Fibroblast of pulmonary artery (primary cell): ENCODE measurements around the gene ZNF213.
A peak's percentile ranks its signal among the peaks of the same experiment; 100 is the strongest.
"Not testable (repeated sequence)": the region's sequence is repeated elsewhere in the genome, so short reads cannot be mapped to it uniquely, and the experiment has no call there.

Experiments used
- DNase-seq: peaks from one replicate; pipeline ENCODE4 v3.0.0-alpha.2; 2010; ENCODE audit warnings: low read depth
- H3K4me3 ChIP-seq: replicated peaks from 2 replicates; pipeline ENCODE4 v1.5.1; 2011; ENCODE audit warnings: low read depth, mild to moderate bottlenecking, control low read depth, low read length, moderate library complexity
- TF ChIP-seq, protein P1 (sequence below): IDR thresholded peaks from 2 replicates; pipeline ENCODE4 v1.5.1; 2011; ENCODE audit warnings: mild to moderate bottlenecking, control low read depth, low read length, inconsistent platforms; ENCODE audit errors: missing control alignments

Gene ZNF213

DNA sequence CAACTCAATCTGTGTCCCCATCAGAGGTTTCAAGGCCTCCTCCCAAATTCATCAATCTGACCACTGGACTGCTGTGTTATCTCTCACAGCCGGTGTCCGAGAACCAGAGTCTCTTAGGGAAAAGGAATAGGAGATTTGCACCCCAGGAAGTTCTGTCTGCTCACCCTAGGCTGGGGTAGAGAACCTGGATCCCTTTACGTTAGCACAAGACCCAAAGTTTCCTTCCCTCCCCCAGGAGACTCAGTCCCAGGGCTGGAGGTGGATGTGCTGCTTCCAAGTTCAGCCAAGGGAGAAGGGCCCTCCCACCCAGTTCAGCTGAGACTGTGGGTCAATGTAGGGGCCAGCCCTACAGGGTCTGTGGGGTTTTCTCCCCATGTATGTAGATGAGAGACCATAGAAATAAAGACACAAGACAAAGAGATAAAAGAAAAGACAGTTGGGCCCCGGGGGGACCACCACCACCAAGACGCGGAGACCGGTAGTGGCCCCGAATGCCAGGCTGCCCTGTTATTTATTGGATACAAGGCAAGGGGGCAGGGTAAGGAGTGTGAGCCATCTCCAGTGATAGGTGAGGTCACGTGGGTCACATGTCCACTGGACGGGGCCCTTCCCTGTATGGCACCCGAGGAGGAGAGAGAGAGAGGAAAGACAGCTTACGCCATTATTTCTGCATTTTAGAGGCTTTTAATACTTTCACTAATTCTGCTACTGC, 30.4 kb downstream of the ZNF213 start:
- no peak for DNase-seq
- H3K4me3 ChIP-seq: no peak overlapping the region
- TF ChIP-seq, protein P1, sequence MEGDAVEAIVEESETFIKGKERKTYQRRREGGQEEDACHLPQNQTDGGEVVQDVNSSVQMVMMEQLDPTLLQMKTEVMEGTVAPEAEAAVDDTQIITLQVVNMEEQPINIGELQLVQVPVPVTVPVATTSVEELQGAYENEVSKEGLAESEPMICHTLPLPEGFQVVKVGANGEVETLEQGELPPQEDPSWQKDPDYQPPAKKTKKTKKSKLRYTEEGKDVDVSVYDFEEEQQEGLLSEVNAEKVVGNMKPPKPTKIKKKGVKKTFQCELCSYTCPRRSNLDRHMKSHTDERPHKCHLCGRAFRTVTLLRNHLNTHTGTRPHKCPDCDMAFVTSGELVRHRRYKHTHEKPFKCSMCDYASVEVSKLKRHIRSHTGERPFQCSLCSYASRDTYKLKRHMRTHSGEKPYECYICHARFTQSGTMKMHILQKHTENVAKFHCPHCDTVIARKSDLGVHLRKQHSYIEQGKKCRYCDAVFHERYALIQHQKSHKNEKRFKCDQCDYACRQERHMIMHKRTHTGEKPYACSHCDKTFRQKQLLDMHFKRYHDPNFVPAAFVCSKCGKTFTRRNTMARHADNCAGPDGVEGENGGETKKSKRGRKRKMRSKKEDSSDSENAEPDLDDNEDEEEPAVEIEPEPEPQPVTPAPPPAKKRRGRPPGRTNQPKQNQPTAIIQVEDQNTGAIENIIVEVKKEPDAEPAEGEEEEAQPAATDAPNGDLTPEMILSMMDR: no peak

DNA sequence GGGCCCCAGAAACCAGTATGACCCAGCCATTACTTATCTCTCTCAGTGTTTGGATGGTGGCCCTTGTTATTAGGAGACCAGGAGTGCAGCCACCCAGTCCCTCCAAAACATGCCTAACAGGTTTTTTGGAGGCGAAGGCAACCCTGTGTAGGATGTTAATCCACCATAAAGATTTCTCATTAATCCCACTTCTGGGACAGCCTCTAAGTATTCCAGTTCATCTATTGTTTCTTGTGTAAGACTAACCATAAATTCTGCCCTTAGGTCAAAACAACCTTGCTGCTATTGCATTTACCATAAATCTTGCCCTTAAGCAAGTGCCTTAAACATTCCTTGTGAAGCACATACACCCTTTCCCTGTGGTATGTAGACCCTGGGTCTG, 31.7 kb downstream of the ZNF213 start:
- TF ChIP-seq, protein P1: no peak
- no peak overlapping the region for H3K4me3 ChIP-seq
- no peak for DNase-seq

DNA sequence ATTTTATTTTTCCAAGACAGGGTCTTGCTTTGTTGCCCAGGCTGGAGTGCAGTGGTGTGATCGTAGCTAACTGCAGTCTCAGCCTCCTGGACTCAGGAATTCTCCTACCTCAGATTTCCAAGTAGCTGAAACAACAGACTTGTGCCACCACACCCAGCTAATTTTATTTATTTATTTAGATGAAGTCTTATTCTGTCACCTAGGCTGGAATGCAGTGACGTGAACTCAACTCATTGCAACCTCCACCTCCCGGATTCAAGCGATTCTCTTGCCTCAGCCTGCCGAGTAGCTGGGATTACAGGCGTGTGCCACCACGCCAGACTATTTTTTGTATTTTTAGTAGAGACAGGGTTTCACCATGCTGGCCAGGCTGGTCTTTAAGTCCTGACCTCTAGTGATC, 33.9 kb downstream of the ZNF213 start:
- not testable (repeated sequence) for H3K4me3 ChIP-seq, DNase-seq

DNA sequence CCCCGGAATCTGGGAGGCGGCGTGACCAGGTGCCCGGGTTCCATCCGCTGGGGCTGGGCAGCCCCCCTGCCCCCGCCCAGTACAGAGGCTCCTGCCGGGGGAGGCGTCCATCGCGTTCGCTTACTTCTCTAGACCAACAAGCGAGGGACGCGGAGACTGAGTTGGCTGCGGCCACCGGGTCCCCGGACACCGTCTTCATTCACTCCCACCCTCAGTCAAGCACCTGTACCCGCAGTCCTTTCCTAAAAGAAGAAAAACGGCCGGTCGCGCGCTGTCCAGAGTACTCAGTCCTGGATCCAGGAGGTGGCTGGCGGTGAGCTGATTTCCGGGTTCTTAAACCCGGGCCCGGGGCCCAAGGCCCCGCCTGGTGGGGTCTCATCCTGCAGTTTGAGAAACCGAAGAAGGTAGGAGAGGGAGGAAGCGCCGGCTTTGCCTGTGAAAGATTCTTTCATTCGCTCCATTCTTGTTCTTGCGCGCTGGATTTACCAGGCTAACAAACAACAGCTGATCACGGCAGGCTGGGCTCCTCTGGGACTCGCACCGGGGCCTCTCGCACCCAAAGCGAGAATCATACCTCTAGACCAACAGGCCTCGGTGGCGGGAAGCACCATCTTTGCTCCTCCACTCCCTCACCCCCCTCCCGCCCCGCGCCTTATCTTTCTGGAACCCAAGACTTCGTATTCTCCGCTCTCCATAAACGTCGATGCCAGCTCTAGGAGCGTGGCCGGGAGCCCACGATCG, 35.8 kb downstream of the ZNF213 start:
- TF ChIP-seq, protein P1: no peak
- peak overlapping the region; percentile 3 for H3K4me3 ChIP-seq
- DNase-seq: no peak

DNA sequence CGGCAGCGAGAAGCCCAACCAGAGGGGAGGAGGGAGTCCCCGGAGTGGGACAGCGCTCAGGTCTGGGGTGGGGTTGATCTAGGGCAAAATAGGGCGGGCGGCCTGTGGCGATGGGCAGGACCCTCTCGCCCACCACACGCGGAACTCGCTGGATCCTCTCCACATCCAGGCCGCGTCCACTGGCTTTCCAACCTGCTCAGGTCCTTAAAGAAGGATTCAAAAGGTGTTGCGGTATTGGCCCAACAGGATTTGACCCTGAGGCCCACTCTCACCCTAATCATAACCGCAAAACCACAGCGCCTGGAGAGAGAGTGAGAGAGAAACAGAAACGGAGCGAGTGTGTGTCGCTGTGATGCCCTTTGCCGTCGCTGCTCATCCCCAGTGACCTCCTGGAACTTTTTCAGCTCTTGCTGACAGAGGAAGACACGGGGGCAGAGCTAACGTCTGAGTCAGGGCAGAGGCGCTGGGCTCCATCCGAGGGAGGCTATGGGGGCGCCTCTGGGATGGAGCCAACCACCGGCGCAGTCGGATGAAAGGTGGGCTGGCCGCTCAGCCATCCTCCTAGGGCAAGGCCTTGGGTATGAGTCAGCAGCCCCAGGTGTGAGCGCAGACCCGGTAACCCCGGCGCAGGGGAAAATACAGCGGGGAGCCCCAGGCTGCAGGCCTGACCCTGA, 36.5 kb downstream of the ZNF213 start:
- H3K4me3 ChIP-seq: no peak overlapping the region
- DNase-seq: no peak
- TF ChIP-seq, protein P1: no peak

DNA sequence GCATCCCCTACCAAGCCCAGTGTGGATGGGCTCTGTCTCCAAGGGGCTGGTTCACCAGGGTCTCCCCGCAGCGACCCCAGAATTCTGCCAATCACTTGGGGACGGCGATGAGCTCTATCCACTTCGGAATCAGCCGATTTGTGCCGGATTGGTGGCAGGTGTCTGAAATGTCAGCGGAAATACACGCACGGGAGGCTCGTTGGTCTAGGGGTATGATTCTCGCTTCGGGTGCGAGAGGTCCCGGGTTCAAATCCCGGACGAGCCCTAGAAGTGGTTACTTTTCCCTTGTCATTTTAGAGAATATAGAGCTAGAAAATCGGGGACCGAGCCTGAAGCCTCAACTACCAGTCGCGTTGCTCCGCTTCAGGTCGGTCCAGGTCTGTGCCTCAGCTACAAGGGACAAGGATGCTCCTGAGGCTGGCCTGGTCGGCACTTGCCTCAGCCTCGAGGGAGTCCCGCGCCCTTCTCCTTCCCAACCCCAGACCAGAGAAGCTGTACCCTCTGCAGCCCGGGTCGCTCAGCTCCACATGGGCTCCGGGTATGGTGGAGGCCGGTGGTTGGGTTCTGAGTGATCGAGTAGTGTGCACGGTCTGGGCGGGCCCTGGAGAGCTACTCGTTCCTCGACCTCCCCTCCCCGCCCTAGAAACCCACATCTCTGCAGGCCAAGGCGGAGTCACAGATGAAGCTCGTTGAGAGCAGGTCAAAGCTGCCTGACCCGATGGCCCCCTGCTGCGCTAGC, 37.2 kb downstream of the ZNF213 start:
- H3K4me3 ChIP-seq: no peak overlapping the region
- TF ChIP-seq, protein P1: no peak
- DNase-seq: no peak
